Upper lobe of right lung (tissue), 1 donor: ENCODE measurements around the gene DYNC2I2. TPM values are rescaled to one million over a fixed set of nuclear protein-coding genes. Genes with fewer than 3 reads are reported as not detected.
"Not testable (repeated sequence)": the region's sequence is repeated elsewhere in the genome, so short reads cannot be mapped to it uniquely, and the experiment has no call there.

ENCODE experiments used
- ATAC-seq: fragments of 200-7000 bp; cut with Tn5 transposase; one replicate; pipeline ENCODE4 v1.9.1; 2020; ENCODE audit warnings: mild to moderate bottlenecking, moderate library complexity
- DNase-seq: peaks from one replicate; pipeline ENCODE4 v3.0.0-alpha.2; 2020
- H3K27ac ChIP-seq: fragments of 200-600 bp; one replicate; pipeline ENCODE4 v1.8.0; 2022
- H3K27me3 ChIP-seq: fragments of 200-600 bp; one replicate; pipeline ENCODE4 v1.8.0; 2022; ENCODE audit warnings: mild to moderate bottlenecking
- H3K36me3 ChIP-seq: fragments of 200-600 bp; one replicate; pipeline ENCODE4 v1.8.0; 2022
- H3K4me1 ChIP-seq: fragments of 200-600 bp; one replicate; pipeline ENCODE4 v1.8.0; 2022
- H3K4me3 ChIP-seq: fragments of 200-600 bp; one replicate; pipeline ENCODE4 v1.8.0; 2022; ENCODE audit warnings: mild to moderate bottlenecking
- H3K9me3 ChIP-seq: fragments of 200-600 bp; one replicate; pipeline ENCODE4 v1.8.0; 2022
- intact Hi-C: fragments of 100-400 bp; cut with DNase I; formaldehyde crosslinking; loops from one replicate; pipeline ENCODE4 v1.11.0; 2022
- total RNA-seq: library from RNA; stranded (reverse); fragmentation: NEBNext Ultra II Directional; extraction: Animal tissue kit (Norgen Biotek cat#: 25700); gene quantifications from one replicate; pipeline ENCODE4 v1.2.1, GENCODE V29; 2021
- TF ChIP-seq, protein P1 (sequence below): fragments of 200-600 bp; IDR thresholded peaks from one replicate; pipeline ENCODE4 v1.8.0; 2022; ENCODE audit warnings: antibody characterized with exemption
- donor health status: DM: no; HTN: yes; CAD: no; lungs with severe emphysema.

The DYNC2I2 gene
- total RNA-seq, 1 donor from 2014 or later = 37.3 TPM

DNA sequence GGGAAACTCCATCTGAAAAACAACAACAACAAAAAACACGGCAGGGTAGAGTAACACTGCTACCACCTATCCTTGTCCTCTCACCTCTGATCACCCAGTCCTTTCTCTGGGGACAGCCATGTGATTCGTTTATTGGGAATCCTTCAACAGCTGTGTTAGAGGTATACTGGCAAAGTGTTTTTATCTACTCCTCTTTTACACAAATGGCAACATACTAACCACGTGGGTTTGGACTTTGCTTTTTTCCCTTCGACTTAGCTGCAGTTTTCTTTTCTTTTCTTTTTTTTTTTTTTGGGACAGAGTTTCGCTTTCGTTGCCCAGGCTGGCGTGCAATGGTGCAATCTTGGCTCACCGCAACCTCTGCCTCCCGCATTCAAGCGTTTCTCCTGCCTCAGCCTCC is 21.1 kb upstream of the DYNC2I2 start:
- intact Hi-C loops = no loop called here
- ATAC-seq (no peak), DNase-seq (no peak)
- no peak overlapping the region for H3K4me3 ChIP-seq
- TF ChIP-seq, protein P1, sequence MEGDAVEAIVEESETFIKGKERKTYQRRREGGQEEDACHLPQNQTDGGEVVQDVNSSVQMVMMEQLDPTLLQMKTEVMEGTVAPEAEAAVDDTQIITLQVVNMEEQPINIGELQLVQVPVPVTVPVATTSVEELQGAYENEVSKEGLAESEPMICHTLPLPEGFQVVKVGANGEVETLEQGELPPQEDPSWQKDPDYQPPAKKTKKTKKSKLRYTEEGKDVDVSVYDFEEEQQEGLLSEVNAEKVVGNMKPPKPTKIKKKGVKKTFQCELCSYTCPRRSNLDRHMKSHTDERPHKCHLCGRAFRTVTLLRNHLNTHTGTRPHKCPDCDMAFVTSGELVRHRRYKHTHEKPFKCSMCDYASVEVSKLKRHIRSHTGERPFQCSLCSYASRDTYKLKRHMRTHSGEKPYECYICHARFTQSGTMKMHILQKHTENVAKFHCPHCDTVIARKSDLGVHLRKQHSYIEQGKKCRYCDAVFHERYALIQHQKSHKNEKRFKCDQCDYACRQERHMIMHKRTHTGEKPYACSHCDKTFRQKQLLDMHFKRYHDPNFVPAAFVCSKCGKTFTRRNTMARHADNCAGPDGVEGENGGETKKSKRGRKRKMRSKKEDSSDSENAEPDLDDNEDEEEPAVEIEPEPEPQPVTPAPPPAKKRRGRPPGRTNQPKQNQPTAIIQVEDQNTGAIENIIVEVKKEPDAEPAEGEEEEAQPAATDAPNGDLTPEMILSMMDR = no peak
- no peak overlapping the region for H3K27ac ChIP-seq
- H3K36me3 ChIP-seq = no peaks in the 10 kb centered on the region
- no peaks in the 10 kb centered on the region for H3K4me1 ChIP-seq
- H3K9me3 ChIP-seq = no peaks in the 10 kb centered on the region
- no peaks in the 10 kb centered on the region for H3K27me3 ChIP-seq

DNA sequence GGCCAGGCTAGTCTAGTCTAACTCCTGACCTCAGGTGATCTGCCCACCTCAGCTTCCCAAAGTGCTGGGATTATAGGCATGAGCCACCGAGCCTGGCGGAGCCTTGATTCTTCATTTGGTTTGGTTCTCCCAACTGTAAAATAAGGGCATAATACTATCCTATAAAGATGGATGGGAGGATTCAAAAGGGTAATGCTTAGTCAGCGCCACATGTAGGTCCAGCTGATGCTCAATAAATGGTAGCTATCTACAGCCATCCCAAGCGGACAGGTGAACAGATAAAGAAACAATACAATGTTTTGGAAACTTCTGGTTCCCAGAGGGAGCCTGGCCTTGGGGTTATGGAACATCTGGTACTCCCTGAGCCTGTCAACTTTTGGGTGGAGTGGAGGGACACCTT is 18.7 kb upstream of the DYNC2I2 start:
- DNase-seq (no peak), ATAC-seq (no peak)
- H3K27ac ChIP-seq = no peak overlapping the region
- H3K4me3 ChIP-seq = no peak overlapping the region
- no peaks in the 10 kb centered on the region for H3K4me1 ChIP-seq
- intact Hi-C loops = no loop called here
- no peaks in the 10 kb centered on the region for H3K9me3 ChIP-seq
- TF ChIP-seq, protein P1 = no peak
- no peaks in the 10 kb centered on the region for H3K27me3 ChIP-seq
- no peaks in the 10 kb centered on the region for H3K36me3 ChIP-seq

DNA sequence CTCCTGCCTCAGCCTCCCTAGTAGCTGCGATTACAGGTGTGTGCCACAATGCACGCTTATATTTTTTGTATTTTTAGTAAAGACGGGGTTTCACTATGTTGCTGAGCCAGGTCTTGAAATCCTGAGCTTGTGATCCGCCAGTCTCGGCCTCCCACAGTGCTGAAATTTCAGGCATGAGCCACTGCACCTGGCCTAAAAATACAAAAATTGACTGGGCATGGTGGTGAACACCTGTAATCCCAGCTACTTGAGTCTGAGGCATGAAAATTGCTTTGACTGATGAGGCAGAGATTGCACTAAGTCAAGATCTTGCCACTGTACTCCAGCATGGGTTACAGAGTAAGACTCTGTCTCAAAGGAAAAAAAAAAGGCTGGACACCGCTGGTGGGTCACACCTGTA is 13.1 kb upstream of the DYNC2I2 start:
- H3K4me1 ChIP-seq = no peaks in the 10 kb centered on the region
- ATAC-seq = no peak
- TF ChIP-seq, protein P1 = no peak
- intact Hi-C loops = no loop called here
- H3K27ac ChIP-seq = no peak overlapping the region
- H3K4me3 ChIP-seq = no peak overlapping the region
- no peak for DNase-seq
- H3K27me3 ChIP-seq = no peaks in the 10 kb centered on the region
- no peaks in the 10 kb centered on the region for H3K9me3 ChIP-seq
- H3K36me3 ChIP-seq = no peaks in the 10 kb centered on the region

DNA sequence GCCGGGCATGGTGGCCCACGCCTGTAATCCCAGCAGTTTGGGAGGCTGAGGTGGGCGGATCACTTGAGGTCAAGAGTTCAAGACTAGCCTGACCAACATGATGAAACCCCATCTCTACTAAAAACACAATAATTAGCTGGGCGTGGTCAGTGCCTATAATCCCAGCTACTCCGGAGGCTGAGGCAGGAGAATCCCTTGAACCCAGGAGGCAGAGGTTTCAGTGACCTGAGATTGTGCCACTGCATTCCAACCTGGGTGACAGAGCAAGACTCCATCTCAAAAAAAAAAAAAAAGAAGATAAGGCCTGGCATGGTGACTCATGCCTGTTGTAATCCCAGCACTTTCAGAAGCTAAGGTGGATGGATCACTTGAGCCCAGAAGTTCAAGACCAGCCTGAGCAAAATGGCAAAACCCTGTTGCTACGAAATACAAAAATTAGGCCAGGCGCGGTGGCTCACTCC is 9.9 kb upstream of the DYNC2I2 start:
- H3K4me1 ChIP-seq, DNase-seq, H3K27me3 ChIP-seq, H3K9me3 ChIP-seq, H3K36me3 ChIP-seq, ATAC-seq, H3K27ac ChIP-seq, intact Hi-C loops, H3K4me3 ChIP-seq: not testable (repeated sequence)

DNA sequence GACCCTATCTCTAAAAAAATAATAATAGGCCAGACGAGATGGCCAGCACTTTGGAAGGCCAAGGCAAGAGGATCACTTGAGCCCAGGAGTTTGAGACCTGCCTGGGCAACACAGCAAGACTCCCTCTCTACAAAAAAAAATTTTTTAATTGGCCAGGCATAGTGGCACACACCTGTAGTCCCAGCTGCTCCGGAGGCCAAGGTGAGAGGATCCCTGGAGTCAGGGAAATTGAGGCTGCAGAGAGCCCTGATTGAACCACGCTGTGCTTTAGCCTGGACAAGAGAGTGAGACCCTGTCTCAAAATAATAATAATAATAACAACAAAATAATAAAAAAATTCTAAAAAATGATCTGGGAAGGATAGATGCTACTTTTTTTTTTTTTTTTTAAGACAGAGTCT is 1.1 kb upstream of the DYNC2I2 start:
- Histone ChIP-seq H3K27me3 (no peaks in the 10 kb centered on the region), H3K4me3 (no peak overlapping the region), H3K4me1 (no peaks in the 10 kb centered on the region), H3K27ac (no peak overlapping the region), H3K36me3 (no peaks in the 10 kb centered on the region), H3K9me3 (no peaks in the 10 kb centered on the region)
- ATAC-seq (no peak), DNase-seq (no peak)
- TF ChIP-seq, protein P1 = no peak
- intact Hi-C loops = no loop called here

DNA sequence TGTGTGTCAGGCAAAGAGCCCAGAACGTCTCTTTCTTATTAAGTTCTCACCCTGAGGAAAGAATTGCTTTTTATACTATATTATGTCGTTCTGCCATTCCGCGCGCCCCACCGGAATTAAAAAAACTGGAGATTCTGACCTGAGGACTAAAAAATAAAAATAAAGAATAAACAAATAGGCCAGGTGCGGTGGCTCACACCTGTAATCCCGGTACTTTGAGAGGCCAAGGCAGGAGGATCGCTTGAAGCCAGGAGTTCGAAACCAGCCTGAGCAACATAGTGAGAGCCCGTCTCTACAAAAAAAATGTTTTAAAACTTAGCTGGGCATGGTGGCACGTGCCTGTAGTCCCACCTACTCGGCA is 677 bp upstream of the DYNC2I2 start:
- peak overlapping the region; percentile 99 for H3K27ac ChIP-seq
- no peak for ATAC-seq
- H3K27me3 ChIP-seq = no peaks in the 10 kb centered on the region
- no peaks in the 10 kb centered on the region for H3K36me3 ChIP-seq
- no peaks in the 10 kb centered on the region for H3K4me1 ChIP-seq
- TF ChIP-seq, protein P1 = no peak
- H3K4me3 ChIP-seq = peak overlapping the region; percentile 64
- DNase-seq = no peak
- no peaks in the 10 kb centered on the region for H3K9me3 ChIP-seq
- intact Hi-C loops = no loop called here
